GM12878 (cell line): ENCODE measurements around the gene EPOP. TPM values are rescaled to one million over a fixed set of nuclear protein-coding genes. Genes with fewer than 3 reads are reported as not detected.

Experiments used
- BCL11A ChIP-seq: IDR thresholded peaks from 2 replicates; pipeline ENCODE4 v1.6.1; 2011; ENCODE audit warnings: low read depth, low read length
- CBX3 ChIP-seq: fragments of 200-600 bp; sonication (generic); IDR thresholded peaks from 2 replicates; pipeline ENCODE4 v1.6.1; 2016; ENCODE audit warnings: low read depth, borderline replicate concordance
- CBX5 ChIP-seq: sonication (generic); IDR thresholded peaks from 2 replicates; pipeline ENCODE4 v1.6.1; 2016; ENCODE audit warnings: low read depth, moderate library complexity, mild to moderate bottlenecking, inconsistent platforms
- DPF2 ChIP-seq: fragments of 450-650 bp; IDR thresholded peaks from 2 replicates; pipeline ENCODE4 v1.6.1; 2017; ENCODE audit warnings: mild to moderate bottlenecking
- ETV6 ChIP-seq, 2 experiments: fragments of 450-650 bp in 1 of 2; IDR thresholded peaks in 1 of 2; conservative IDR thresholded peaks in 1 of 2; 2 replicates each; pipeline ENCODE4 v1.6.1; 2014; ENCODE audit warnings: antibody characterized with exemption in 1 of 2, borderline replicate concordance in 1 of 2, low read depth in 1 of 2, mild to moderate bottlenecking in 1 of 2, moderate library complexity in 1 of 2
- IKZF1 ChIP-seq: fragments of 450-650 bp; conservative IDR thresholded peaks from 2 replicates; pipeline ENCODE4 v1.6.1; 2017; ENCODE audit warnings: antibody characterized with exemption, mild to moderate bottlenecking
- IKZF2 ChIP-seq, 2 experiments: fragments of 450-650 bp; IDR thresholded peaks; 2 replicates each; pipeline ENCODE4 v1.6.1; 2017; ENCODE audit warnings: mild to moderate bottlenecking in 2 of 2, moderate library complexity in 2 of 2
- MYB ChIP-seq: fragments of 150-350 bp; IDR thresholded peaks from 2 replicates; pipeline ENCODE4 v1.6.1; 2014; ENCODE audit warnings: mild to moderate bottlenecking, low read depth, low read length, borderline replicate concordance
- NR2C1 ChIP-seq: fragments of 450-650 bp; IDR thresholded peaks from 2 replicates; pipeline ENCODE4 v1.6.1; 2017; ENCODE audit warnings: antibody characterized with exemption, mild to moderate bottlenecking, moderate library complexity
- NR2C2 ChIP-seq: IDR thresholded peaks from 2 replicates; pipeline ENCODE4 v1.6.1; 2011; ENCODE audit warnings: borderline replicate concordance, low read depth; ENCODE audit not compliant: control insufficient read depth, insufficient read length
- POLR2AphosphoS5 ChIP-seq: IDR thresholded peaks from 2 replicates; pipeline ENCODE4 v1.6.1; 2011; ENCODE audit warnings: mild to moderate bottlenecking, low read length, inconsistent platforms
- RAD51 ChIP-seq: fragments of 450-650 bp; IDR thresholded peaks from 2 replicates; pipeline ENCODE4 v1.6.1; 2016; ENCODE audit warnings: moderate library complexity, mild to moderate bottlenecking, inconsistent platforms
- RBBP5 ChIP-seq: fragments of 200-600 bp; sonication (generic); conservative IDR thresholded peaks from 2 replicates; pipeline ENCODE4 v1.6.1; 2016
- SKIL ChIP-seq: fragments of 450-650 bp; IDR thresholded peaks from 2 replicates; pipeline ENCODE4 v1.6.1; 2017; ENCODE audit warnings: mild to moderate bottlenecking, low read depth, inconsistent platforms; ENCODE audit not compliant: poor library complexity, severe bottlenecking
- WRNIP1 ChIP-seq: IDR thresholded peaks from 2 replicates; pipeline ENCODE4 v1.6.1; 2011; ENCODE audit warnings: low read depth, low read length, improper control_type of control experiment, borderline replicate concordance
- YBX1 ChIP-seq: fragments of 450-650 bp; IDR thresholded peaks from 2 replicates; pipeline ENCODE4 v1.6.1; 2016; ENCODE audit warnings: antibody characterized with exemption
- YY1 ChIP-seq: IDR thresholded peaks from 2 replicates; pipeline ENCODE4 v1.6.1; 2011; ENCODE audit warnings: low read depth, mild to moderate bottlenecking, low read length
- ZBTB40 ChIP-seq: fragments of 450-650 bp; IDR thresholded peaks from 2 replicates; pipeline ENCODE4 v1.6.1; 2016; ENCODE audit warnings: mild to moderate bottlenecking, moderate library complexity, borderline replicate concordance
- ZNF592 ChIP-seq: fragments of 450-650 bp; IDR thresholded peaks from 2 replicates; pipeline ENCODE4 v1.6.1; 2017; ENCODE audit warnings: mild to moderate bottlenecking, moderate library complexity
- ZZZ3 ChIP-seq: IDR thresholded peaks from 2 replicates; pipeline ENCODE4 v1.6.1; 2011; ENCODE audit warnings: low read depth; ENCODE audit not compliant: control insufficient read depth, insufficient read length
- polyA plus RNA-seq, 11 experiments: library from polyadenylated mRNA; depleted of rRNA in 4 of 11; unstranded in 6 of 11; stranded (reverse) in 5 of 11; fragments of >200 nt; fragmentation: Nextera tagmentation in 4 of 11; fragmentation: Illumina TruSeq in 1 of 11; extraction: Ambion mirVana in 4 of 11; extraction: Trizol in 1 of 11; gene quantifications; 1 replicate in 1 of 11; 2 replicates in 10 of 11; pipeline versions ENCODE4 v1.2.1 to v1.2.3, GENCODE V29; 2011 to 2016; ENCODE audit warnings: inconsistent platforms in 2 of 11, missing spikeins in 2 of 11, low read depth in 1 of 11
- total RNA-seq, 4 experiments: library from RNA; depleted of rRNA in 3 of 4; stranded (reverse); fragments of >200 nt in 3 of 4; fragmentation: Illumina TruSeq in 1 of 4; extraction: Trizol in 1 of 4; gene quantifications; 2 replicates each; pipeline versions ENCODE4 v1.2.1 to v1.2.3, GENCODE V29; 2013 to 2021

Gene EPOP
- total and polyA plus RNA-seq, 10 of the 15 experiments (the other 5 are each of a cell fraction or from before 2014, with no cell fraction given), result 0.53 to 9.0 (median 3.7) TPM

- no peak for TF ChIP-seq SKIL
- peak; percentile 61; the same call in 1 of the 2 replicates for TF ChIP-seq DPF2
- no peak for TF ChIP-seq MYB
- TF ChIP-seq ETV6 (conservative IDR thresholded peaks at IDR 0.05 in 1 of 2, IDR thresholded peaks at IDR 0.05 in 1 of 2; ENCODE audit: borderline replicate concordance in 1 of 2, low read depth in 1 of 2), result no peak
- no peak for TF ChIP-seq CBX5
- TF ChIP-seq YY1, result no peak
- TF ChIP-seq WRNIP1, result no peak
- no peak for TF ChIP-seq RAD51
- TF ChIP-seq CBX3, result no peak
- no peak for TF ChIP-seq ZZZ3
- TF ChIP-seq NR2C1, result no peak
- peak; percentile 86 for TF ChIP-seq IKZF1
- no peak for TF ChIP-seq ZNF592
- TF ChIP-seq RBBP5, result no peak
- no peak for TF ChIP-seq NR2C2
- TF ChIP-seq IKZF2 (IDR thresholded peaks at IDR 0.05), result peak; percentile 68 to 75
- TF ChIP-seq POLR2AphosphoS5, result no peak
- TF ChIP-seq YBX1, result no peak
- TF ChIP-seq ZBTB40, result no peak
- TF ChIP-seq BCL11A, result no peak
These were observed 20.1 kb downstream of the EPOP start (continued) for GRCh38 chr17:38654411-38655398.
